Thoracic aorta (tissue), 2 donors: Measurements from ENCODE around the gene ZNF25. TPM values are rescaled to one million over a fixed set of nuclear protein-coding genes. Genes with fewer than 3 reads are reported as not detected.
"Not testable (repeated sequence)": the region's sequence is repeated elsewhere in the genome, so short reads cannot be mapped to it uniquely, and the experiment has no call there.

ENCODE experiments used
- ATAC-seq: fragments of 150-250 bp; one replicate; pipeline ENCODE4 v1.8.0; 2017; ENCODE audit warnings: low read depth; ENCODE audit not compliant: insufficient number of reproducible peaks, low FRiP score
- DNase-seq: peaks from one replicate; pipeline ENCODE4 v3.0.0-alpha.2; 2020; ENCODE audit warnings: low spot score
- H3K27ac ChIP-seq, 2 donors: fragments of 200-600 bp; sonication (generic); 1 replicate in 1 of 2; 2 replicates in 1 of 2; pipeline ENCODE4 v1.5.1; 2016; ENCODE audit warnings: mild to moderate bottlenecking in 2 of 2, moderate library complexity in 2 of 2
- H3K27me3 ChIP-seq: fragments of 200-600 bp; sonication (generic); replicated peaks from 2 replicates; pipeline ENCODE4 v1.6.0; 2016; ENCODE audit warnings: mild to moderate bottlenecking; ENCODE audit not compliant: insufficient read depth
- H3K36me3 ChIP-seq: fragments of 200-600 bp; sonication (generic); one replicate; pipeline ENCODE4 v1.5.1; 2016
- H3K4me1 ChIP-seq, 2 donors: fragments of 200-600 bp; sonication (generic); 1 replicate in 1 of 2; 2 replicates in 1 of 2; pipeline versions ENCODE4 v1.5.1 to v1.6.0; 2016; ENCODE audit warnings: low read depth in 2 of 2, mild to moderate bottlenecking in 1 of 2; ENCODE audit not compliant: control insufficient read depth in 1 of 2
- H3K4me3 ChIP-seq: fragments of 200-600 bp; sonication (generic); 2 replicates; pipeline ENCODE4 v1.5.1; 2016; ENCODE audit warnings: mild to moderate bottlenecking
- H3K9me3 ChIP-seq: fragments of 200-600 bp; sonication (generic); 2 replicates; pipeline ENCODE4 v1.5.1; 2016
- CTCF ChIP-seq: fragments of 200-600 bp; sonication (generic); IDR thresholded peaks from one replicate; pipeline ENCODE4 v1.5.1; 2019; ENCODE audit warnings: antibody characterized with exemption
- total RNA-seq, 2 donors: library from RNA; depleted of rRNA; stranded (reverse); fragments of >200 nt; gene quantifications; one replicate each; pipeline versions ENCODE4 v1.1.0 to v1.2.3, GENCODE V29; 2016

The ZNF25 gene
- 10 to 100 TPM; 22.9 TPM for total RNA-seq

- TF ChIP-seq CTCF, result peak; percentile 84
- peak; percentile 100 for ATAC-seq
- H3K9me3 ChIP-seq, result no peaks in the 10 kb centered on the region
Measured at GRCh38 chr10:37976091-37976879, at the start of gene ZNF25. ZNF25 (minus strand) TSS chr10:37976647; CDS start chr10:37971722, 4,925 bp downstream.

GRCh38 chr10:38025283-38025682 lies 48.8 kb upstream of the ZNF25 start:
- DNase-seq (no peak), ATAC-seq (no peak)
- H3K36me3 ChIP-seq, result peaks cover 5% of the 10 kb centered on the region
- no peaks in the 10 kb centered on the region for H3K9me3 ChIP-seq
- no peak for TF ChIP-seq CTCF
- no peak overlapping the region for H3K27ac ChIP-seq
- no peaks in the 10 kb centered on the region for H3K4me1 ChIP-seq
- H3K4me3 ChIP-seq, result no peak overlapping the region
- no peaks in the 10 kb centered on the region for H3K27me3 ChIP-seq

More at GRCh38 chr10:37976091-37976879, at the start of gene ZNF25:
- peak; percentile 98 for DNase-seq
- peak within 1 kb of the TSS; percentile 84 for H3K4me3 ChIP-seq
- H3K27ac ChIP-seq, result peak within 1 kb of the TSS; percentile 95 to 96
- no peaks in the 10 kb centered on the region for H3K27me3 ChIP-seq
- peaks cover under 1% of the 10 kb centered on the region for H3K36me3 ChIP-seq
- peaks cover 4 to 12% of the 10 kb centered on the region in 2 donors for H3K4me1 ChIP-seq

- H3K4me3 ChIP-seq, H3K9me3 ChIP-seq, H3K27me3 ChIP-seq, H3K27ac ChIP-seq, ATAC-seq, DNase-seq, H3K4me1 ChIP-seq: not testable (repeated sequence)
- H3K36me3 ChIP-seq, result peaks cover 31% of the 10 kb centered on the region
Measured at GRCh38 chr10:38019124-38019523, 42.7 kb upstream of the ZNF25 start.

- ATAC-seq, result no peak
- DNase-seq, result no peak
- Histone ChIP-seq H3K4me3 (no peak overlapping the region), H3K27me3 (no peaks in the 10 kb centered on the region), H3K4me1 (peaks cover 0 to 8% of the 10 kb centered on the region in 2 donors), H3K36me3 (peaks cover 35% of the 10 kb centered on the region), H3K9me3 (no peaks in the 10 kb centered on the region), H3K27ac (no peak overlapping the region)
- TF ChIP-seq CTCF, result no peak
Measured at GRCh38 chr10:38016354-38016753, 39.9 kb upstream of the ZNF25 start.

- peaks cover 6% of the 10 kb centered on the region for H3K36me3 ChIP-seq
- peak within 1 kb of the TSS; percentile 87 for H3K4me3 ChIP-seq
- peaks cover 4 to 10% of the 10 kb centered on the region in 2 donors for H3K4me1 ChIP-seq
- ATAC-seq, result peak; percentile 96
- peak; percentile 72 for DNase-seq
- no peaks in the 10 kb centered on the region for H3K27me3 ChIP-seq
- H3K27ac ChIP-seq, result peak within 1 kb of the TSS; percentile 94 to 97
- H3K9me3 ChIP-seq, result no peaks in the 10 kb centered on the region
- TF ChIP-seq CTCF, result peak; percentile 25
Measured at GRCh38 chr10:38010119-38010903, 33.9 kb upstream of the ZNF25 start, which contains the start of gene ZNF33A. ZNF33A (plus strand) TSS chr10:38010675; CDS start chr10:38012342, 1,667 bp downstream.
